Occipital lobe (tissue), 2 donors: ENCODE results near the gene DPH3. TPM values are rescaled to one million over a fixed set of nuclear protein-coding genes. Genes with fewer than 3 reads are reported as not detected.
A peak's percentile ranks its signal among the peaks of the same experiment; 100 is the strongest.

Source experiments
- DNase-seq: peaks from one replicate; lab custom pipeline; 2025; lab: John Stamatoyannopoulos, UW
- total RNA-seq: library from RNA; depleted of rRNA; stranded (reverse); fragments of >200 nt; gene quantifications from one replicate; pipeline ENCODE4 v1.2.3, GENCODE V29; 2014

The DPH3 gene
- total RNA-seq, 1 donor from 2014 or later: 18.7 TPM

- no peak for DNase-seq
These were observed 9.0 kb downstream of the DPH3 start for GRCh38 chr3:16255726-16256125.

- DNase-seq: no peak
These were observed 9.4 kb downstream of the DPH3 start for GRCh38 chr3:16255326-16255725.

GRCh38 chr3:16254916-16255315 lies 9.8 kb downstream of the DPH3 start:
- no peak for DNase-seq

GRCh38 chr3:16253601-16254000 lies 11.1 kb downstream of the DPH3 start:
- peak; percentile 69 for DNase-seq

GRCh38 chr3:16252988-16253387 lies 11.8 kb downstream of the DPH3 start:
- DNase-seq: no peak

- no peak for DNase-seq
These were observed 12.3 kb downstream of the DPH3 start for GRCh38 chr3:16252243-16252978.

- no peak for DNase-seq
These were observed 13.2 kb downstream of the DPH3 start for GRCh38 chr3:16251316-16252085.

- no peak for DNase-seq
These were observed 14.9 kb downstream of the DPH3 start for GRCh38 chr3:16249886-16250285.

GRCh38 chr3:16249336-16249735 lies 15.4 kb downstream of the DPH3 start:
- no peak for DNase-seq

GRCh38 chr3:16248556-16248955 lies 16.2 kb downstream of the DPH3 start:
- DNase-seq: no peak

- peak; percentile 74 for DNase-seq
These were observed 17.3 kb downstream of the DPH3 start for GRCh38 chr3:16247282-16248061.

- no peak for DNase-seq
These were observed 19.1 kb downstream of the DPH3 start for GRCh38 chr3:16245609-16246008.

GRCh38 chr3:16243706-16244490 lies 20.8 kb downstream of the DPH3 start:
- no peak for DNase-seq

- no peak for DNase-seq
These were observed 22.6 kb downstream of the DPH3 start for GRCh38 chr3:16242177-16242576.

- DNase-seq: no peak
These were observed 23.5 kb downstream of the DPH3 start for GRCh38 chr3:16241225-16241624.

- no peak for DNase-seq
These were observed 24.3 kb downstream of the DPH3 start for GRCh38 chr3:16240229-16241023.

- DNase-seq: no peak
These were observed 25.0 kb downstream of the DPH3 start for GRCh38 chr3:16239780-16240179.

- DNase-seq: no peak
These were observed 25.5 kb downstream of the DPH3 start for GRCh38 chr3:16239086-16239770.

- no peak for DNase-seq
These were observed 27.8 kb downstream of the DPH3 start for GRCh38 chr3:16236856-16237393.
